GM18517 (cell line): ENCODE measurements around the gene CAMKK2.
A peak's percentile ranks its signal among the peaks of the same experiment; 100 is the strongest.
"Not testable (repeated sequence)": the region's sequence is repeated elsewhere in the genome, so short reads cannot be mapped to it uniquely, and the experiment has no call there.

Source experiments
- ATAC-seq: cut with Tn5 transposase; IDR thresholded peaks from one replicate; pipeline ENCODE4 v1.9.1; 2021; ENCODE audit warnings: mild to moderate bottlenecking, moderate library complexity; ENCODE audit not compliant: unreplicated experiment

The CAMKK2 gene

GRCh38 chr12:121299662-121300061 is 3.2 kb upstream of the CAMKK2 start:
- no peak for ATAC-seq

- not testable (repeated sequence) for ATAC-seq
Measured at GRCh38 chr12:121298411-121298810, 1.9 kb upstream of the CAMKK2 start.

- no peak for ATAC-seq
Measured at GRCh38 chr12:121297435-121297991, 1.0 kb upstream of the CAMKK2 start.

- peak; percentile 30 for ATAC-seq
Measured at GRCh38 chr12:121295746-121296617, 527 bp downstream of the CAMKK2 start.

GRCh38 chr12:121295116-121295745 is 1.3 kb downstream of the CAMKK2 start:
- ATAC-seq: no peak

GRCh38 chr12:121294151-121294889 is 2.2 kb downstream of the CAMKK2 start:
- no peak for ATAC-seq

GRCh38 chr12:121293603-121294002 is 2.9 kb downstream of the CAMKK2 start:
- ATAC-seq: no peak

- no peak for ATAC-seq
Measured at GRCh38 chr12:121290410-121290809, 6.1 kb downstream of the CAMKK2 start.

GRCh38 chr12:121289962-121290361 is 6.5 kb downstream of the CAMKK2 start:
- ATAC-seq: no peak

GRCh38 chr12:121288986-121289385 is 7.5 kb downstream of the CAMKK2 start:
- ATAC-seq: no peak

GRCh38 chr12:121288158-121288845 is 8.2 kb downstream of the CAMKK2 start:
- ATAC-seq: no peak

GRCh38 chr12:121287267-121287954 is 9.1 kb downstream of the CAMKK2 start:
- no peak for ATAC-seq

- ATAC-seq: no peak
Measured at GRCh38 chr12:121285856-121286255, 10.7 kb downstream of the CAMKK2 start.

GRCh38 chr12:121284551-121285390 is 11.7 kb downstream of the CAMKK2 start:
- no peak for ATAC-seq

- ATAC-seq: no peak
Measured at GRCh38 chr12:121283841-121284240, 12.7 kb downstream of the CAMKK2 start.

GRCh38 chr12:121283388-121283787 is 13.1 kb downstream of the CAMKK2 start:
- no peak for ATAC-seq

- ATAC-seq: not testable (repeated sequence)
Measured at GRCh38 chr12:121282910-121283309, 13.6 kb downstream of the CAMKK2 start.

- ATAC-seq: no peak
Measured at GRCh38 chr12:121282072-121282742, 14.3 kb downstream of the CAMKK2 start.

- not testable (repeated sequence) for ATAC-seq
Measured at GRCh38 chr12:121281116-121281515, 15.4 kb downstream of the CAMKK2 start.
